GM12801 (cell line): Measurements from ENCODE around the gene TEX13A.

Experiments
- TF ChIP-seq, protein P1 (sequence below): IDR thresholded peaks from one replicate; pipeline ENCODE4 v1.5.1; 2011; ENCODE audit warnings: control low read depth; ENCODE audit not compliant: insufficient read length; ENCODE audit errors: extremely low read depth

TEX13A gene, protein sequence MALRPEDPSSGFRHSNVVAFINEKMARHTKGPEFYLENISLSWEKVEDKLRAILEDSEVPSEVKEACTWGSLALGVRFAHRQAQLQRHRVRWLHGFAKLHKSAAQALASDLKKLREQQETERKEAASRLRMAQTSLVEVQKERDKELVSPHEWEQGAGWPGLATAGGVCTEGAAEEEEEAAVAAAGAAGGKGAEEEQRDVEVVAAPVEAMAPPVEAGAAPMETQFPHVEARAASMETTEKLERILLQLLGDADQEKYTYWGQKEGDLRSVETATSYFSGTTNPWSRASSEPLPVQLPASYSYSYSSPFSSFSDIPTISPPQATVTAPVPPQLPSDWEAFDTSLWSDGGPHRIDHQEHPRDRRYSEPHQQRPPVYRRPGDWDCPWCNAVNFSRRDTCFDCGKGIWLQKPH

DNA sequence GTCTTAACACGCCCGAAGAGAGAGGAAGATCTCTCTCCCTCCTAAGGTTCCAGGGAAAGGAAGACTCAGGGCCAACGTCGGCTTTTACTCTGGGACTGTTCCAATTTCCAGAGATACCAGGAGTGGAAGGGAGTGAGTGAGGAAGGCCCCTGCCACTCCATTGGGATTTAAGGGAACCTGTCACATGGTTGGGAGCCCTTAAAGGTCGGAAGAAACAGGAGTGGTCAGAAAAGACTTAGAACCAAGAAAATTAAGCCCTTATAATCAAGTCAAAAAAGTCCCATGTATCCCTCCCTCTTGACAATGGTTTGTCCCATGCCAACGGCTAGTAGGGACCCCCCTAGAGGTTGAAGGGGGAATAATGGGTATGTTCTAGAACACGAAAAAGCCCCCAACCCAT is at the start of gene TEX13A:
Gene TEX13A, minus strand, starts transcription at position 59 of the 400 bp plus-strand sequence. CDS start 297 bp downstream, outside the sequence.
- TF ChIP-seq, protein P1, sequence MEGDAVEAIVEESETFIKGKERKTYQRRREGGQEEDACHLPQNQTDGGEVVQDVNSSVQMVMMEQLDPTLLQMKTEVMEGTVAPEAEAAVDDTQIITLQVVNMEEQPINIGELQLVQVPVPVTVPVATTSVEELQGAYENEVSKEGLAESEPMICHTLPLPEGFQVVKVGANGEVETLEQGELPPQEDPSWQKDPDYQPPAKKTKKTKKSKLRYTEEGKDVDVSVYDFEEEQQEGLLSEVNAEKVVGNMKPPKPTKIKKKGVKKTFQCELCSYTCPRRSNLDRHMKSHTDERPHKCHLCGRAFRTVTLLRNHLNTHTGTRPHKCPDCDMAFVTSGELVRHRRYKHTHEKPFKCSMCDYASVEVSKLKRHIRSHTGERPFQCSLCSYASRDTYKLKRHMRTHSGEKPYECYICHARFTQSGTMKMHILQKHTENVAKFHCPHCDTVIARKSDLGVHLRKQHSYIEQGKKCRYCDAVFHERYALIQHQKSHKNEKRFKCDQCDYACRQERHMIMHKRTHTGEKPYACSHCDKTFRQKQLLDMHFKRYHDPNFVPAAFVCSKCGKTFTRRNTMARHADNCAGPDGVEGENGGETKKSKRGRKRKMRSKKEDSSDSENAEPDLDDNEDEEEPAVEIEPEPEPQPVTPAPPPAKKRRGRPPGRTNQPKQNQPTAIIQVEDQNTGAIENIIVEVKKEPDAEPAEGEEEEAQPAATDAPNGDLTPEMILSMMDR: no peak

DNA sequence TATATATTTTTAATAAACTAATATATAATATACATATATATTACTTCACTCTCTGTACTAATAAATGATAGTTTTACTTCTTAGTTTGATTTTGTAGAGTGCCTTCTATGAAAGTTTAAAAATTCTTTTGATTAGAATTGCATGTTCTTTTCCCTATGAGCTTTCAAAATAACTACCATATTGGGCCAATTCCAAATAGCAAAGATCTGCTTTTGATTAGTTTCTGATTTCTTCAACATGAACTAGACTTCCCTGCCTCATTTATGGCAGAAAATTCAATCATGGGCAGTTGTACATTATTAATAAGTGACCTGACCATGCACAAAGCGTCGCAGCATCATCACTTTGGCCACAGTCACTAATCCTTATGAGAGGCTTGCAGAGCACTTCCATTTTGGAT is 48.9 kb upstream of the TEX13A start:
- TF ChIP-seq, protein P1: no peak

DNA sequence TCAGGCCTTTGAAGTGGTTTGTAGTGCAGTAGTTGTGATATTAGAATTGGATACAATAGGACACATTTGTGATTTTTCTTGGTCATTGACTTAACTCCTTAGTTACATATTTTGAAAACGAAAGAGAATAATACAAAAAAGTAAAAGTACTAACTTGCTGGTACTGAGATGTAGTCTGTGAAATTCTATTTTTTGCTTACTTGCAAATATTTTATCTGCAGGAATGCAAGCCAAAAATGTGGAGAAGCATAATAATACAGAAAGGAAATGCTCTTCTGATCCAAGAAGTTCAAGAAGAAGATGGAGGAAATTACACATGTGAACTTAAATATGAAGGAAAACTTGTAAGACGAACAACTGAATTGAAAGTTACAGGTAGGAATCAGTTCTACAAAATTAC is 46.7 kb upstream of the TEX13A start:
- TF ChIP-seq, protein P1: no peak

DNA sequence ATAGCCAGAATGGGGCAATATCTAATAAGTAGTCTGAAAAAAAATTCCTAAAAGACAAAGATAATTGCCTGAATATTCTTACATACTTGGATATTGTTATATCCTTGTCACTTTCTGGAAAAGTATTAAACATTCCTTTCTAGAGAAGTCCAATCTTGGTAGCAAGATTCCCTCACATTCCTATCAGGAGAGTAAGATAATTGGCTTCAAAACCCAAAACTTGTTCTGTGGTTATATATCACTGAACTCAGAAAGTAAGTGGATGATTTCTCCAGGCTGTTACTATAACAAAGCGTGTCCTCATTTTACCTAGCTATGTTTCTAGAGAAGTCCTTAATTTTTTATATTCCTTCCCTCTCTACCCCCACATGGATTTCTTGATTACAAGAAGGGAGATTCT is 46.0 kb upstream of the TEX13A start:
- TF ChIP-seq, protein P1: no peak

DNA sequence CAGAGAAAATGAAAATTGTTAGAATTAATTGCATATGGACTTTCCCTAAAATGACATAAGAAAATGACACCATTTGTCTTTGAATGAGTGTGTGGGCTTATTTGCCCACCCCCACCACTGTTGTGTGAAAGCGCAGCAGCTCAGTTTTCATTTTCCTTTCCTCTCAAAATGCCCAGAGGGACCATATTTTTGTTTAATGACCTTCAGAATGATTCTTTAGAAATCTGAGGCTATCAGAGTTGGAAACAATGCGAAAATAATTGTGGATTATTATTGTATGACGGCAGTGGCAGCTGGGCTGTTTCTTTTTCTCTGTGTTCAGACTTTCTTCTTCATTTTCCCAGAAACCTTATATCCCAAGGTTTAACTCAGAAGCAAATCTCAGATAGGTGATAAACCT is 44.6 kb upstream of the TEX13A start:
- TF ChIP-seq, protein P1: no peak

DNA sequence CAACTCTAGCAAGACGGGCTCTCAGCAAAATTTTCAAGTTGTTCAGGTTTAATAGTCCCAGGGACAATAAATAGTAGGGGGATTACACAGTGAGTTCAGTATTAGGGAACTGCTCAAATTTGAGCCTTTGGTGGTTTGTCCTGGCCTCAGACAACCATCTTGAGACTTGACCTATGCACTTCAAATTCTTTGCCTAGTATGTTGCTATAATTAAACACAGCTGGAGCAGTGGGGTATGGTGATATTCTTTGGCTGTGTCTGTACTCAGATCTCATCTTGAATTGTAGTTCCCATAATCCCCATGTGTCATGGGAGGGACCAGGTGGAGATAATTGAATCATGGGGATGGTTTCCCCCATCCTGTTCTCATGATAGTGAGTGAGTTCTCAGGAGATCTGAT is 43.3 kb upstream of the TEX13A start:
- TF ChIP-seq, protein P1: no peak

DNA sequence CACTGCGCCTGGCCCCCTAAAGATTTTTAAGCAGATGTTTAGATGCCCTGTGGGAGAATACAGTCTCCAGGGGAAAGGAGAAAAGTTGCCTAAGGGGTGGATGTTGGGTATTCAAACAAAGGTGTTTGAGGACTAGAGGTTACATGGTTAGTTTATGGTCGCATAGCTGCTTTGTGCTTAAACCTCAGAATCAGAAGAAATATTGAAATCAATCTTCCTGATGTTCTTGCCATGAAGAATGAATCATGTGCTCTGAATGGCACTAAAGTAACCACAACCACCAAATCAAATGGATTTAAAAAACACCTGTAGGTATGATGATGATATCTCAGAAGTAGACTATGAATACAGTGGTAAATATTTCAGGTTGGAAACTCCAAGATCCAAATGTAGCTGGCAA is 42.7 kb upstream of the TEX13A start:
- TF ChIP-seq, protein P1: no peak
